Fibroblast of upper back skin (primary cell): ENCODE results near the gene MAP7D1.

Source experiments
- DNase-seq: peaks from one replicate; pipeline ENCODE4 v3.0.0-alpha.2; 2013

MAP7D1 gene

GRCh38 chr1:36128126-36128904 lies 27.6 kb upstream of the MAP7D1 start:
- peak; percentile 69 for DNase-seq

- no peak for DNase-seq
Measured at GRCh38 chr1:36128905-36129206, 27.1 kb upstream of the MAP7D1 start.

- DNase-seq = no peak
Measured at GRCh38 chr1:36132029-36132428, 23.9 kb upstream of the MAP7D1 start.

- DNase-seq = peak; percentile 95
Measured at GRCh38 chr1:36133484-36133883, 22.5 kb upstream of the MAP7D1 start.

GRCh38 chr1:36134031-36134430 lies 21.9 kb upstream of the MAP7D1 start:
- DNase-seq = no peak

GRCh38 chr1:36134505-36135329 lies 21.2 kb upstream of the MAP7D1 start:
- DNase-seq = peak; percentile 81

GRCh38 chr1:36135330-36135667 lies 20.7 kb upstream of the MAP7D1 start:
- DNase-seq = no peak

GRCh38 chr1:36135796-36136195 lies 20.2 kb upstream of the MAP7D1 start:
- no peak for DNase-seq

- DNase-seq = peak; percentile 93
Measured at GRCh38 chr1:36136535-36136934, 19.4 kb upstream of the MAP7D1 start.

- DNase-seq = no peak
Measured at GRCh38 chr1:36137226-36137625, 18.7 kb upstream of the MAP7D1 start.

GRCh38 chr1:36137776-36138175 lies 18.2 kb upstream of the MAP7D1 start:
- no peak for DNase-seq

- DNase-seq = no peak
Measured at GRCh38 chr1:36139521-36139920, 16.4 kb upstream of the MAP7D1 start.

- DNase-seq = no peak
Measured at GRCh38 chr1:36142121-36142520, 13.8 kb upstream of the MAP7D1 start.

GRCh38 chr1:36143424-36143823 lies 12.5 kb upstream of the MAP7D1 start:
- no peak for DNase-seq

GRCh38 chr1:36144413-36144812 lies 11.5 kb upstream of the MAP7D1 start:
- DNase-seq = no peak

GRCh38 chr1:36148821-36149236 lies 7.1 kb upstream of the MAP7D1 start:
- DNase-seq = no peak

- peak; percentile 100 for DNase-seq
Measured at GRCh38 chr1:36149237-36149972, 6.6 kb upstream of the MAP7D1 start, which contains the start of gene TRAPPC3. Gene TRAPPC3 (minus strand): TSS chr1:36149486. CDS start chr1:36149378, 108 bp downstream.

GRCh38 chr1:36149973-36150295 lies 6.0 kb upstream of the MAP7D1 start:
- DNase-seq = no peak

- peak; percentile 94 for DNase-seq
Measured at GRCh38 chr1:36150296-36151133, 5.4 kb upstream of the MAP7D1 start.

- DNase-seq = no peak
Measured at GRCh38 chr1:36151134-36151844, 4.7 kb upstream of the MAP7D1 start.

- no peak for DNase-seq
Measured at GRCh38 chr1:36151845-36152203, 4.1 kb upstream of the MAP7D1 start.

GRCh38 chr1:36153476-36153875 lies 2.5 kb upstream of the MAP7D1 start:
- DNase-seq = no peak
